LNCAP (cell line): ENCODE results near the gene PPP1R15B.

ENCODE experiments used
- CTCF ChIP-seq: fragments of 450-650 bp; IDR thresholded peaks from 2 replicates; pipeline ENCODE4 v1.5.1; 2017; ENCODE audit warnings: mild to moderate bottlenecking

The PPP1R15B gene

GRCh38 chr1:204448344-204448964 lies 36.8 kb upstream of the PPP1R15B start:
- no peak for TF ChIP-seq CTCF

- no peak for TF ChIP-seq CTCF
Measured at GRCh38 chr1:204447736-204448135, 36.1 kb upstream of the PPP1R15B start.

GRCh38 chr1:204447190-204447589 lies 35.6 kb upstream of the PPP1R15B start:
- no peak for TF ChIP-seq CTCF

GRCh38 chr1:204446413-204447111 lies 34.9 kb upstream of the PPP1R15B start:
- TF ChIP-seq CTCF: peak; percentile 65

GRCh38 chr1:204445860-204446412 lies 34.3 kb upstream of the PPP1R15B start:
- peak; percentile 61 for TF ChIP-seq CTCF

- TF ChIP-seq CTCF: no peak
Measured at GRCh38 chr1:204443871-204444581, 32.4 kb upstream of the PPP1R15B start.

GRCh38 chr1:204443260-204443619 lies 31.6 kb upstream of the PPP1R15B start:
- no peak for TF ChIP-seq CTCF
